GM12878 (cell line): ENCODE results near the gene CA11. TPM values are rescaled to one million over a fixed set of nuclear protein-coding genes. Genes with fewer than 3 reads are reported as not detected.

ENCODE experiments used
- ATAC-seq: fragments of 200-7000 bp; cut with Tn5 transposase; 3 replicates; pipeline ENCODE4 v1.9.1; 2020; ENCODE audit warnings: mild to moderate bottlenecking, moderate library complexity
- BruUV-seq: library from RNA; stranded (reverse); fragments of 400-500 nt; replicated peaks from 2 replicates; lab custom pipeline; 2021; lab: Mats Ljungman, UMichigan
- CTCF ChIA-PET: fragments of 300-600 bp; sonication (Branson Sonifier 250); formaldehyde crosslinking; extraction: SDS; loops from one replicate; lab custom pipeline; 2021; ENCODE audit warnings: inconsistent platforms; lab: Yijun Ruan, JAX
- POLR2A ChIA-PET: fragments of 350-600 bp; formaldehyde crosslinking; extraction: SDS; loops from one replicate; lab custom pipeline; 2021; ENCODE audit warnings: inconsistent platforms; lab: Charles Lee
- RAD21 ChIA-PET: fragments of 300-600 bp; sonication (Branson Sonifier 250); formaldehyde crosslinking; loops from one replicate; lab custom pipeline; 2023; ENCODE audit warnings: antibody characterized with exemption; ENCODE audit not compliant: unreplicated experiment; lab: Charles Lee
- SMC1A ChIA-PET: fragments of 300-600 bp; sonication (Branson Sonifier 250); formaldehyde crosslinking; loops from one replicate; lab custom pipeline; 2023; ENCODE audit not compliant: unreplicated experiment, uncharacterized antibody; lab: Charles Lee
- DNase-seq: peaks from one replicate; pipeline ENCODE4 v3.0.0-alpha.2; 2011; ENCODE audit warnings: low read depth, low spot score
- FAIRE-seq: peaks from 3 replicates; lab custom pipeline; 2011; peaks lifted over from hg19 to GRCh38; lab: Jason Lieb, UNC
- H2AFZ ChIP-seq: 2 replicates; pipeline ENCODE4 v1.6.0; 2011; ENCODE audit warnings: low read depth, low read length, control low read depth; ENCODE audit not compliant: control insufficient read depth
- H3K27ac ChIP-seq: 2 replicates; pipeline ENCODE4 v1.5.1; 2011; ENCODE audit warnings: control low read depth; ENCODE audit not compliant: control insufficient read depth, insufficient read depth
- H3K27me3 ChIP-seq, 2 experiments: replicated peaks in 1 of 2; 2 replicates each; pipeline versions ENCODE4 v1.6.0 to v1.6.1; 2011; ENCODE audit warnings: low read length in 1 of 2; ENCODE audit not compliant: control insufficient read depth in 2 of 2, insufficient read depth in 2 of 2
- H3K36me3 ChIP-seq, 2 experiments: 2 replicates each; pipeline ENCODE4 v1.5.1; 2011; ENCODE audit warnings: low read length in 1 of 2; ENCODE audit not compliant: control insufficient read depth in 2 of 2, insufficient read depth in 2 of 2
- H3K4me1 ChIP-seq: 2 replicates; pipeline ENCODE4 v1.6.1; 2011; ENCODE audit warnings: mild to moderate bottlenecking, low read length, moderate library complexity, mixed read lengths; ENCODE audit not compliant: control insufficient read depth, insufficient read depth
- H3K4me2 ChIP-seq: 2 replicates; pipeline ENCODE4 v1.6.0; 2011; ENCODE audit warnings: control low read depth; ENCODE audit not compliant: control insufficient read depth, insufficient read depth
- H3K4me3 ChIP-seq: fragments of 200-600 bp; sonication (generic); 2 replicates; pipeline ENCODE4 v1.5.1; 2016
- H3K79me2 ChIP-seq: 2 replicates; pipeline ENCODE4 v1.6.0; 2011; ENCODE audit warnings: low read length; ENCODE audit not compliant: control insufficient read depth, insufficient read depth
- H3K9ac ChIP-seq: 2 replicates; pipeline ENCODE4 v1.8.0; 2011; ENCODE audit warnings: low read length, control low read depth, mixed read lengths; ENCODE audit not compliant: control insufficient read depth, insufficient read depth
- H3K9me3 ChIP-seq: replicated peaks from 3 replicates; pipeline ENCODE4 v1.5.1; 2011; ENCODE audit warnings: mild to moderate bottlenecking, low read length; ENCODE audit not compliant: control insufficient read depth, insufficient read depth
- H4K20me1 ChIP-seq: 2 replicates; pipeline ENCODE4 v1.6.0; 2011; ENCODE audit not compliant: control insufficient read depth, insufficient read depth
- BRCA1 ChIP-seq: IDR thresholded peaks from 2 replicates; pipeline ENCODE4 v1.6.1; 2011; ENCODE audit warnings: low read depth, low read length, improper control_type of control experiment
- CBX5 ChIP-seq: sonication (generic); IDR thresholded peaks from 2 replicates; pipeline ENCODE4 v1.6.1; 2016; ENCODE audit warnings: low read depth, moderate library complexity, mild to moderate bottlenecking, inconsistent platforms
- CHD4 ChIP-seq: fragments of 200-600 bp; sonication (generic); IDR thresholded peaks from 2 replicates; pipeline ENCODE4 v1.6.1; 2016; ENCODE audit warnings: mild to moderate bottlenecking
- FOS ChIP-seq: IDR thresholded peaks from 3 replicates; pipeline ENCODE4 v1.6.1; 2011; ENCODE audit warnings: borderline replicate concordance; ENCODE audit not compliant: insufficient read length; ENCODE audit errors: extremely low read depth
- HCFC1 ChIP-seq: fragments of 150-350 bp; IDR thresholded peaks from 2 replicates; pipeline ENCODE4 v1.6.1; 2014; ENCODE audit warnings: low read length
- MYC ChIP-seq: IDR thresholded peaks from 2 replicates; pipeline ENCODE4 v1.6.1; 2011; ENCODE audit warnings: mild to moderate bottlenecking, low read length, moderate library complexity, inconsistent platforms; ENCODE audit not compliant: insufficient read depth, insufficient replicate concordance, insufficient read length, severe bottlenecking
- NBN ChIP-seq: fragments of 450-650 bp; IDR thresholded peaks from 2 replicates; pipeline ENCODE4 v1.6.1; 2016
- NR2C2 ChIP-seq: IDR thresholded peaks from 2 replicates; pipeline ENCODE4 v1.6.1; 2011; ENCODE audit warnings: borderline replicate concordance, low read depth; ENCODE audit not compliant: control insufficient read depth, insufficient read length
- PAX5 ChIP-seq: IDR thresholded peaks from 2 replicates; pipeline ENCODE4 v1.6.1; 2011; ENCODE audit warnings: low read depth, low read length, borderline replicate concordance
- POU2F2 ChIP-seq: IDR thresholded peaks from 3 replicates; pipeline ENCODE4 v1.6.1; 2011; ENCODE audit warnings: low read depth, mild to moderate bottlenecking, low read length, borderline replicate concordance
- RELA ChIP-seq: fragments of 450-650 bp; IDR thresholded peaks from 2 replicates; pipeline ENCODE4 v1.8.0; 2014; ENCODE audit warnings: borderline replicate concordance; ENCODE audit not compliant: partially characterized antibody
- RELB ChIP-seq: fragments of 450-650 bp; IDR thresholded peaks from 2 replicates; pipeline ENCODE4 v1.6.1; 2017; ENCODE audit warnings: low read depth, mild to moderate bottlenecking, moderate library complexity
- REST ChIP-seq: IDR thresholded peaks from 2 replicates; pipeline ENCODE4 v1.6.1; 2012; ENCODE audit warnings: mild to moderate bottlenecking, low read depth, low read length
- RFX5 ChIP-seq: IDR thresholded peaks from 2 replicates; pipeline ENCODE4 v1.6.1; 2011; ENCODE audit warnings: low read depth, low read length, improper control_type of control experiment
- SIN3A ChIP-seq: IDR thresholded peaks from 2 replicates; pipeline ENCODE4 v1.6.1; 2012; ENCODE audit warnings: low read depth, low read length, improper control_type of control experiment
- SP1 ChIP-seq: IDR thresholded peaks from one replicate; pipeline ENCODE4 v1.6.1; 2011; ENCODE audit warnings: low read depth, low read length
- SRF ChIP-seq, 2 experiments: IDR thresholded peaks; 2 replicates each; pipeline ENCODE4 v1.6.1; 2011; ENCODE audit warnings: low read depth in 2 of 2, low read length in 2 of 2, mild to moderate bottlenecking in 1 of 2, moderate library complexity in 1 of 2
- TBL1XR1 ChIP-seq: IDR thresholded peaks from 2 replicates; pipeline ENCODE4 v1.6.1; 2012; ENCODE audit warnings: low read depth, low read length, improper control_type of control experiment
- TCF3 ChIP-seq: IDR thresholded peaks from 2 replicates; pipeline ENCODE4 v1.6.1; 2012; ENCODE audit warnings: low read depth, mild to moderate bottlenecking, low read length, borderline replicate concordance; ENCODE audit not compliant: insufficient read depth
- WGBS: methylation state at CpG from one replicate; pipeline ENCODE4 v1.1.6; 2016; ENCODE audit warnings: low lambda C conversion rate; ENCODE audit not compliant: insufficient replicate concordance, insufficient coverage; ENCODE audit errors: missing lambda C conversion rate; 5-methylcytosine and 5-hydroxymethylcytosine counted together
- in situ Hi-C: fragments of 300-500 bp; cut with MboI; formaldehyde crosslinking; loops from 9 replicates; pipeline ENCODE4 v1.14.3; 2018; ENCODE audit warnings: mixed read lengths
- intact Hi-C: fragments of 100-400 bp; cut with micrococcal nuclease; formaldehyde crosslinking; loops from one replicate; pipeline ENCODE4 v1.14.2; 2022; ENCODE audit not compliant: unreplicated experiment
- polyA plus RNA-seq, 11 experiments: library from polyadenylated mRNA; depleted of rRNA in 4 of 11; unstranded in 6 of 11; stranded (reverse) in 5 of 11; fragments of >200 nt; fragmentation: Nextera tagmentation in 4 of 11; fragmentation: Illumina TruSeq in 1 of 11; extraction: Ambion mirVana in 4 of 11; extraction: Trizol in 1 of 11; gene quantifications; 1 replicate in 1 of 11; 2 replicates in 10 of 11; pipeline versions ENCODE4 v1.2.1 to v1.2.3, GENCODE V29; 2011 to 2016; ENCODE audit warnings: inconsistent platforms in 2 of 11, missing spikeins in 2 of 11, low read depth in 1 of 11
- total RNA-seq, 4 experiments: library from RNA; depleted of rRNA in 3 of 4; stranded (reverse); fragments of >200 nt in 3 of 4; fragmentation: Illumina TruSeq in 1 of 4; extraction: Trizol in 1 of 4; gene quantifications; 2 replicates each; pipeline versions ENCODE4 v1.2.1 to v1.2.3, GENCODE V29; 2013 to 2021

The CA11 gene
- total and polyA plus RNA-seq, 10 of the 15 experiments (the other 5 are each of a cell fraction or from before 2014, with no cell fraction given), result 1.7 to 7.5 (median 2.4) TPM

GRCh38 chr19:48611872-48612271, 34.1 kb downstream of the CA11 start:
- 93% methylated on average over 14 of the region's 14 CpGs for WGBS
- peaks cover 16 to 30% of the 10 kb centered on the region in 2 experiments for H3K36me3 ChIP-seq
- peaks cover 13% of the 10 kb centered on the region for H3K79me2 ChIP-seq
- no peak overlapping the region for H3K9ac ChIP-seq
- SMC1A ChIA-PET, result no interaction called here
- H3K4me1 ChIP-seq, result peaks cover 5% of the 10 kb centered on the region; the same call in 1 of the 2 replicates
- H3K27ac ChIP-seq, result no peak overlapping the region
- intact Hi-C loops (no loop called here), in situ Hi-C loops (no loop called here)
- FAIRE-seq, result no peak
- ATAC-seq, result no peak
- RAD21 ChIA-PET, result no interaction called here
- no peak for DNase-seq
- no peak overlapping the region for H3K4me2 ChIP-seq
- no peaks in the 10 kb centered on the region for H3K27me3 ChIP-seq
- H3K4me3 ChIP-seq, result no peak overlapping the region
- no TSS peak for BruUV-seq
- CTCF ChIA-PET, result no interaction called here
- no peaks in the 10 kb centered on the region for H3K9me3 ChIP-seq
- TF ChIP-seq NBN, result no peak
- no peak for TF ChIP-seq REST
- no peak for TF ChIP-seq HCFC1
- TF ChIP-seq SP1, result no peak
- no peak for TF ChIP-seq TCF3
- TF ChIP-seq BRCA1, result no peak
- no peak for TF ChIP-seq MYC
- no peak for TF ChIP-seq SRF (IDR thresholded peaks at IDR 0.05; ENCODE audit: low read depth in 2 of 2, low read length in 2 of 2)
- TF ChIP-seq POU2F2, result no peak
- TF ChIP-seq PAX5, result no peak
- TF ChIP-seq SIN3A, result no peak
- no peak for TF ChIP-seq RELA
- TF ChIP-seq RELB, result no peak
- TF ChIP-seq RFX5, result no peak
- no peak for TF ChIP-seq CHD4
- no peak for TF ChIP-seq FOS
- no peak for TF ChIP-seq CBX5
- TF ChIP-seq NR2C2, result no peak
- TF ChIP-seq TBL1XR1, result no peak
- H4K20me1 ChIP-seq, result peaks cover 5% of the 10 kb centered on the region
- POLR2A ChIA-PET, result no interaction called here
- H2AFZ ChIP-seq, result no peak overlapping the region
